GM21825 (cell line): ENCODE results near the gene ST6GALNAC4.

ENCODE experiments used
- ATAC-seq: cut with Tn5 transposase; IDR thresholded peaks from one replicate; pipeline ENCODE4 v1.9.1; 2021; ENCODE audit warnings: mild to moderate bottlenecking, moderate library complexity; ENCODE audit not compliant: unreplicated experiment

ST6GALNAC4 gene

GRCh38 chr9:127916720-127917581, at the start of gene ST6GALNAC4:
TSS of gene ST6GALNAC4 (minus strand) at chr9:127917041. CDS start at chr9:127916419, 622 bp downstream.
- peak; percentile 61 for ATAC-seq

- no peak for ATAC-seq
Measured at GRCh38 chr9:127965953-127966352, 49.1 kb upstream of the ST6GALNAC4 start.

GRCh38 chr9:127963359-127964064, 46.7 kb upstream of the ST6GALNAC4 start:
- no peak for ATAC-seq

GRCh38 chr9:127963041-127963358, 46.2 kb upstream of the ST6GALNAC4 start:
- no peak for ATAC-seq

- no peak for ATAC-seq
Measured at GRCh38 chr9:127962278-127962677, 45.4 kb upstream of the ST6GALNAC4 start.

GRCh38 chr9:127961613-127962155, 44.8 kb upstream of the ST6GALNAC4 start:
- ATAC-seq, result no peak

- ATAC-seq, result no peak
Measured at GRCh38 chr9:127961155-127961490, 44.3 kb upstream of the ST6GALNAC4 start.

GRCh38 chr9:127960410-127961154, 43.7 kb upstream of the ST6GALNAC4 start:
- ATAC-seq, result no peak

- no peak for ATAC-seq
Measured at GRCh38 chr9:127959841-127960409, 43.1 kb upstream of the ST6GALNAC4 start.

GRCh38 chr9:127959398-127959797, 42.6 kb upstream of the ST6GALNAC4 start:
- ATAC-seq, result no peak

- no peak for ATAC-seq
Measured at GRCh38 chr9:127958728-127959127, 41.9 kb upstream of the ST6GALNAC4 start.

- no peak for ATAC-seq
Measured at GRCh38 chr9:127955294-127956015, 38.6 kb upstream of the ST6GALNAC4 start.

GRCh38 chr9:127954831-127955293, 38.0 kb upstream of the ST6GALNAC4 start:
- ATAC-seq, result no peak

- no peak for ATAC-seq
Measured at GRCh38 chr9:127953768-127954505, 37.1 kb upstream of the ST6GALNAC4 start.

GRCh38 chr9:127953154-127953553, 36.3 kb upstream of the ST6GALNAC4 start:
- no peak for ATAC-seq

- no peak for ATAC-seq
Measured at GRCh38 chr9:127950513-127951289, 33.9 kb upstream of the ST6GALNAC4 start.

GRCh38 chr9:127949827-127950512, 33.1 kb upstream of the ST6GALNAC4 start:
- ATAC-seq, result no peak
